Pancreas (tissue), 10 donors: ENCODE measurements around the gene FADS2. TPM values are rescaled to one million over a fixed set of nuclear protein-coding genes. Genes with fewer than 3 reads are reported as not detected.

Source experiments
- ATAC-seq, 4 donors: fragments of 200-7000 bp; cut with Tn5 transposase; one replicate each; pipeline versions ENCODE4 v1.8.0 to v1.9.1; 2020; ENCODE audit warnings: mild to moderate bottlenecking in 4 of 4, moderate library complexity in 4 of 4
- DNase-seq, 6 donors: peaks; one replicate each; pipeline ENCODE4 v3.0.0-alpha.2; 2020
- FAIRE-seq: peaks from 2 replicates; lab custom pipeline; 2012; peaks lifted over from hg19 to GRCh38; lab: Jason Lieb, UNC
- H3K27ac ChIP-seq, 4 donors: fragments of 200-600 bp; sonication (generic); 1 replicate in 3 of 4; 2 replicates in 1 of 4; pipeline versions ENCODE4 v1.5.0 to v1.8.0; 2020
- H3K27me3 ChIP-seq, 4 donors: fragments of 200-600 bp; one replicate each; pipeline ENCODE4 v1.8.0; 2021
- H3K36me3 ChIP-seq, 3 donors: fragments of 200-600 bp; sonication (generic) in 1 of 3; one replicate each; pipeline versions ENCODE4 v1.5.0 to v1.8.0; 2020 to 2021
- H3K4me1 ChIP-seq, 3 donors: fragments of 200-600 bp; one replicate each; pipeline ENCODE4 v1.8.0; 2021
- H3K4me3 ChIP-seq, 4 donors: fragments of 200-600 bp; sonication (generic) in 2 of 4; one replicate each; pipeline versions ENCODE4 v1.5.0 to v1.8.0; 2020 to 2021
- H3K9me3 ChIP-seq, 4 donors: fragments of 200-600 bp; one replicate each; pipeline ENCODE4 v1.8.0; 2021
- WGBS, 2 donors: extraction: QIAGEN DNeasy Blood & Tissue Kit; methylation state at CpG; one replicate each; pipeline ENCODE4 v1.1.7; 2013; 5-methylcytosine and 5-hydroxymethylcytosine counted together
- intact Hi-C, 3 donors: fragments of 100-400 bp; cut with DNase I; formaldehyde crosslinking; loops; one replicate each; pipeline versions ENCODE4 v1.11.1 to v1.14.2; 2022
- polyA plus RNA-seq, 2 donors: library from polyadenylated mRNA; stranded (reverse); fragments of 200-250 nt; gene quantifications; one replicate each; pipeline ENCODE4 v1.2.3, GENCODE V29; 2013
- total RNA-seq, 6 donors: library from RNA; stranded (reverse); fragmentation: NEBNext Ultra II Directional in 4 of 6; extraction: Animal tissue kit (Norgen Biotek cat#: 25700) in 4 of 6; gene quantifications; one replicate each; pipeline versions ENCODE4 v1.2.1 to v1.2.4, GENCODE V29; 2021 to 2023
- TF ChIP-seq, protein P1 (sequence below), 4 donors: fragments of 200-600 bp; sonication (generic) in 3 of 4; IDR thresholded peaks; one replicate each; pipeline versions ENCODE4 v1.5.0 to v1.8.0; 2021; ENCODE audit warnings: antibody characterized with exemption in 4 of 4
- donor health status: healthy with polysubstance abuse.
- donor health status: DM: no; HTN: no; CAD: no; lungs with moderate emphysema.
- donor health status: DM: no; HTN: no; CAD: no.
- donor health status: control.
- donor health status: control.
- donor health status: Bipolar disorder and iron deficiency.
- donor health status: DM: yes; HTN: yes; CAD: no.
- donor health status: DM: no; HTN: no; CAD: no.
- donor health status: DM: no; HTN: no; CAD: no.
- donor health status: DM: yes; HTN: yes; CAD: no.

Gene FADS2
- total and polyA plus RNA-seq, 8 donors, result 1.7 to 21.3 (median 7.3) TPM

DNA sequence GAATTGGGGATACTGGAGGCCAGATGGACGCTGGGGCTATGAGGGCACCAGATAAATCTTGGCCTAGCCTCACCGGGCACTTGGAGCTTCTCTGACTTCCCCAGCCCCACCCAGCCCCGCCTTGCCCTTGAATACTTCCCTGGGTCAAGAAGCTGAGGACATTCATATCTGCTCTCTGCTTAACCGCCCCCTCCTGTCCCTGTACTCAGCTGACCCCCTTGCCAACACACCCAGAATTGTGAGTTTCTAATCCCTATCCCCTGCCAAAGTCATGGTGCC lies 41.3 kb downstream of the FADS2 start:
- 69% methylated on average over 4 of the region's 4 CpGs for WGBS, 2 donors
- FAIRE-seq, result no peak
- Histone ChIP-seq H3K27ac (no peak overlapping the region), H3K27me3 (no peaks in the 10 kb centered on the region), H3K4me3 (no peak overlapping the region), H3K4me1 (no peaks in the 10 kb centered on the region), H3K9me3 (no peaks in the 10 kb centered on the region), H3K36me3 (no peaks in the 10 kb centered on the region)
- TF ChIP-seq, protein P1, sequence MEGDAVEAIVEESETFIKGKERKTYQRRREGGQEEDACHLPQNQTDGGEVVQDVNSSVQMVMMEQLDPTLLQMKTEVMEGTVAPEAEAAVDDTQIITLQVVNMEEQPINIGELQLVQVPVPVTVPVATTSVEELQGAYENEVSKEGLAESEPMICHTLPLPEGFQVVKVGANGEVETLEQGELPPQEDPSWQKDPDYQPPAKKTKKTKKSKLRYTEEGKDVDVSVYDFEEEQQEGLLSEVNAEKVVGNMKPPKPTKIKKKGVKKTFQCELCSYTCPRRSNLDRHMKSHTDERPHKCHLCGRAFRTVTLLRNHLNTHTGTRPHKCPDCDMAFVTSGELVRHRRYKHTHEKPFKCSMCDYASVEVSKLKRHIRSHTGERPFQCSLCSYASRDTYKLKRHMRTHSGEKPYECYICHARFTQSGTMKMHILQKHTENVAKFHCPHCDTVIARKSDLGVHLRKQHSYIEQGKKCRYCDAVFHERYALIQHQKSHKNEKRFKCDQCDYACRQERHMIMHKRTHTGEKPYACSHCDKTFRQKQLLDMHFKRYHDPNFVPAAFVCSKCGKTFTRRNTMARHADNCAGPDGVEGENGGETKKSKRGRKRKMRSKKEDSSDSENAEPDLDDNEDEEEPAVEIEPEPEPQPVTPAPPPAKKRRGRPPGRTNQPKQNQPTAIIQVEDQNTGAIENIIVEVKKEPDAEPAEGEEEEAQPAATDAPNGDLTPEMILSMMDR (IDR thresholded peaks at IDR 0.05), result no peak
- no peak for DNase-seq
- intact Hi-C loops, result no loop called here
- ATAC-seq, result no peak

DNA sequence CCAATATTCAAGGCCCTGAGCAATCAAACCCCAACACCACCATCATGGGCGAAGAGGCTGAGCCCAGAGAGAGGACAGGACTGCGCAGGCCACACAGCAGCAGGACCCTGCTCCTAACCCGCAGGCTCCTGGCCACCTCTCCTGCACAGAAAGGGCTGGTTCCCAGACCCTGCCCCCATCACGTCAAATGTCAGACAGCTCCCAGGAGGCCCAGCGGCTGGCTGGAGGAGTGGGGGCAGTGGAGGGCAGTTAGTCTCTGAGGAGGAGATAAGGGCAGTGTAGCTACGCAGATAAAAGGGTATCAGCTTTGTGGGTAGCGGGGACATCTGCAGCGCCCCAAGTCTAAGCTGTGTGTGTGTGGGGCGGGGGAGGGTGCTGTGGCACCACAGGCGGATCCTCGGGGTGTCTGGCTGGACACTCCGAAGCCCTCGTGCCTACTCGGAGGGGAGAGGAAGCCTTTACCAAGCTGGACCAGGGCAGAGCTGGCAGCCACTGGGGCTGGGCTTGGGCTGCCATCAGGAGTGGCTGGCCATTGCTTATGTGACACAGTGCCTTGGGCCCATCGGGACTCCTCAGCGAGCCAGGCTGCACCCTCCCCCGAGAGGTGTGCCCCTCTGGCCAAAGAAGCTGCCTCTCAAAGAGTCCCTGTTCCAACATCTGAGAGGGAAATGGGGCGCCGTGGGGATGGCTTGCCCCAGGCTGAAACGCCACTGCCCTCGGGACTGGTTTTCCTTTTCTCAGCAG lies 41.8 kb downstream of the FADS2 start:
- Histone ChIP-seq H3K36me3 (no peaks in the 10 kb centered on the region), H3K9me3 (no peaks in the 10 kb centered on the region), H3K4me3 (no peak overlapping the region), H3K4me1 (no peaks in the 10 kb centered on the region), H3K27me3 (no peaks in the 10 kb centered on the region), H3K27ac (no peak overlapping the region)
- TF ChIP-seq, protein P1 (IDR thresholded peaks at IDR 0.05), result no peak
- 67 to 68% methylated on average over 21 of the region's 21 CpGs for WGBS, 2 donors
- peak in 1 of 6 donors; percentile 45 for DNase-seq
- no peak for ATAC-seq
- FAIRE-seq, result no peak
- intact Hi-C loops, result no loop called here

DNA sequence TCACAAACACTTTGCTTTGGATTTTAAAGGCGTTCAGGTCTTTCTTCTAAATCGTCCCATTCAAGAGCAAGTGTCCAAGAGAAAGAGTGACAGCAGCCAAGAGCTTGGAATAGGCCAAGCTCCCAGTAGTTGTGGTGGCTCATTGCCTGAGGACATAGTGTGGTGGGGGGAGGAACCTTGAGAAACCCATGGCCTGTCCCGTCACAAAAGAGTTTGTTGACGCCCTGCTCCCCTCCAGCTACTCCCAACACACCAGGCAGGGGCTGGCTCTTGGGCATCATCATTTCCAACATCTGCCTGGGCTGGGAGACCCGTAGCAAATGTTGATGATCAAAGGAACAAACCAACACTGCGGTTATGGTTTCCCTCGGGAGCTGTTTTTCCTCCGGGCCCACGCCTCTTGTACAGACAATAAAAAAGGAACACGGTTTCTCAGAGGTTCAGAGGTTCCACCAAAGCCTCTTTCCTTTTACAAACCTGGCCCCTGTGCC lies 42.5 kb downstream of the FADS2 start:
- 54 to 60% methylated on average over 10 of the region's 10 CpGs for WGBS, 2 donors
- H3K36me3 ChIP-seq, result no peaks in the 10 kb centered on the region
- no peaks in the 10 kb centered on the region for H3K9me3 ChIP-seq
- no peak overlapping the region for H3K4me3 ChIP-seq
- TF ChIP-seq, protein P1 (IDR thresholded peaks at IDR 0.05), result no peak
- intact Hi-C loops, result no loop called here
- no peak overlapping the region for H3K27ac ChIP-seq
- H3K4me1 ChIP-seq, result no peaks in the 10 kb centered on the region
- DNase-seq (no peak), FAIRE-seq (no peak), ATAC-seq (no peak)
- no peaks in the 10 kb centered on the region for H3K27me3 ChIP-seq

DNA sequence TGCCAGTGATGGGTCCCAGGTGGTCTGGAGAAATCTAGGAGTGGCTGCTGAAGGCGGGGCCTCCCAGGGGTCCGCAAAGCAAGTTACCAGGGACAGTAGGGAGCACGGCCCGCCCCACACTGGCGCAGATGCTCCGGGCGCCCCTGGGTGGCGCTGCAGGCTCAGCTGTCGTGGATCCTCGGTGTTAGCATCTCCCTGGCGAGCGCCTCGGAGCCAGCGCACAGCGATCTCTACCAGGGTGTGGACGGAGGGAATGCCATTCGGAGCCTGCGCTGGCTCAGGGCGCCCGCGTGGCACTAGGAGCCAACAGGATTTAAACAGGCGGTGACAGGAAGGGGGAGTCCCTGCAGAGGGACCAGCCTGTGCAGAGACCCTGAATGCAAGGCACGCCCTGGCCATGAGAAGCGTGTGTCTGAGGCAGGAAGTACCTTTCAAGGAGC lies 43.1 kb downstream of the FADS2 start:
- Histone ChIP-seq H3K4me1 (no peaks in the 10 kb centered on the region), H3K27me3 (no peaks in the 10 kb centered on the region), H3K9me3 (no peaks in the 10 kb centered on the region), H3K36me3 (no peaks in the 10 kb centered on the region), H3K4me3 (no peak overlapping the region), H3K27ac (no peak overlapping the region)
- 8 to 11% methylated on average over 24 of the region's 24 CpGs for WGBS, 2 donors
- TF ChIP-seq, protein P1 (IDR thresholded peaks at IDR 0.05), result peak; percentile 59 to 79 (median 68)
- ATAC-seq, result peak; percentile 82 to 97 (median 92)
- no peak for FAIRE-seq
- intact Hi-C loops, result no loop called here
- DNase-seq, result peak; percentile 32 to 85 (median 63)

DNA sequence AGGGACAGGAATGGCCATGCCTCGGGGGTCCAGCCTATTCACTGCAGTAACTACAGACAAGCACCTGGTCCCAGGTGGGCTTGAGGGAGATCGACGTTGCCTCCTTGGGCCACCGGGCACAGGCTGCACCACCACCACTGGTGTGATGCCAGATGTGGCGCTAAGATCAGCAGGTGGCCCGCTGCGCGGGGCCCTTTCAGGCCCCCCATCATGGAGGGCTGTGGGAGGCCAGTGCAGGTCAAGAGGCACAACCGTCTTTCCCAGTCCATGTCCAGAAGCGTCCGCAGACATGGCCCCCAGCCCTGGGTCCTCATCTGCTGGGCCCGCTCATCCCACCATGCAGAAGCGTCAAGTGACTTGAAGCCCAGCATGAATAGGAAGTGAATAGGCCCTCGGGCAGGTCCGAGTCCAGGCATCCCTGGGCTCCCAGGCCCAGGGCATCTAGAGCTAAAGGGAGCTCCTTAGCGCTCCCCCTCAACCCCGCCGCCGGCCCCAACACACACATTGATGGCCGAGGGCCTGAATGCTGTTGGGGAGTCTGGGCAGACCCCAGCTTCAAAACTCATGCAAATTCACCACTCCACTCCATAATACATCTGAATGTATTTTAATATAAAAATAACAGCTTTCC lies 45.0 kb downstream of the FADS2 start:
- intact Hi-C loops, result no loop called here
- WGBS, 2 donors, result 87 to 90% methylated on average over 20 of the region's 20 CpGs

More for the DNA sequence above, 45.0 kb downstream of the FADS2 start:
- no peaks in the 10 kb centered on the region for H3K36me3 ChIP-seq
- no peak for FAIRE-seq
- H3K9me3 ChIP-seq, result no peaks in the 10 kb centered on the region
- no peak for ATAC-seq
- no peak overlapping the region for H3K4me3 ChIP-seq
- no peaks in the 10 kb centered on the region for H3K4me1 ChIP-seq
- TF ChIP-seq, protein P1 (IDR thresholded peaks at IDR 0.05), result no peak
- no peaks in the 10 kb centered on the region for H3K27me3 ChIP-seq
- peak in 1 of 6 donors; percentile 53 for DNase-seq
- no peak overlapping the region for H3K27ac ChIP-seq
